GM13976 (cell line): ENCODE measurements around the gene QPRT.
"Not testable (repeated sequence)": the region's sequence is repeated elsewhere in the genome, so short reads cannot be mapped to it uniquely, and the experiment has no call there.

Experiments
- DNase-seq: peaks from one replicate; pipeline ENCODE4 v3.0.0; 2012; ENCODE audit warnings: low spot score
- in situ Hi-C: fragments of 300-500 bp; cut with MboI; formaldehyde crosslinking; loops from one replicate; pipeline ENCODE4 v1.12.0; 2022; ENCODE audit warnings: low sequenced_read_pairs, mixed read lengths, inconsistent platforms; ENCODE audit not compliant: unreplicated experiment
- TF ChIP-seq, protein P1 (sequence below): IDR thresholded peaks from 2 replicates; pipeline ENCODE4 v1.5.1; 2012; ENCODE audit warnings: borderline replicate concordance, mild to moderate bottlenecking; ENCODE audit not compliant: insufficient read depth; ENCODE audit errors: extremely low read depth, missing control alignments, control extremely low read depth

QPRT gene

DNA sequence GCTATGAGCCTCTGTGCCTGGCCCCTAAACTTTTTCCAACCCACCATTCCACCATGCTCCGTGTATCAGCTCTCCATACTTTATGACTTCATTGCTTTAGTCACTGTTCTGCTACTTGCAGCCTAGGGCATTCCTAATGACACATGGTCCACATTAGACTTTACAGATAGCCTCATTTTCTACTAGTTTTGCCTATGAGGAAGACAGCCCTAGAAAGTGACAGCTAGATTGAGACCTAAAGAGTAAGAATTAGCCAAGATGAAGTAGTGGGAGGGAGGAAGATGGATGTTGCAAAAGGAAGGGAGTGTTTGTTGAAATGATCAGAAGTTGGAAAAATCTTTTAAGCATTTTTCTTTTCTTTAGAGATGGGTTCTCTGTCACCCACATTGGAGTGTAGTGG, 55.8 kb downstream of the QPRT start:
- no peak for DNase-seq
- in situ Hi-C loops: no loop called here

DNA sequence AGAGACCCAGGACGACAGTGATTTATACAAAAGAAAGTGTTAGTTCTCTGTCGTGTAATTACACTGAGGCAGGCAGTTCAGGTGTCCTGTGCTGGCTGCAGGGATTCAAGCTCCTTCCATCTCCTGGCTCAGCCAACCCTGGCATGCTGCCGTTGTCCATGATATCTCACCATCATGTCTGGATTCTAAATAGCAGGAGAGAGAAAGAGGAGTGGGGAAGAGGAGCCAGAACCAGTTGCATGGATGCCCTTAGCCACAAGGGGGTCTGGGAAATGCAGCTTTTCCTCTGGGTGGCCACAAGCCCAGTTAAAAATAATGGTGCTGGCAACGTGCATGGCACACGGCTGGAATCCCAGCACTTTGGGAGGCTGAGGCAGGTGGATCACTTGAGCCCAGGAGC, 57.1 kb downstream of the QPRT start:
- in situ Hi-C loops: no loop called here
- TF ChIP-seq, protein P1, sequence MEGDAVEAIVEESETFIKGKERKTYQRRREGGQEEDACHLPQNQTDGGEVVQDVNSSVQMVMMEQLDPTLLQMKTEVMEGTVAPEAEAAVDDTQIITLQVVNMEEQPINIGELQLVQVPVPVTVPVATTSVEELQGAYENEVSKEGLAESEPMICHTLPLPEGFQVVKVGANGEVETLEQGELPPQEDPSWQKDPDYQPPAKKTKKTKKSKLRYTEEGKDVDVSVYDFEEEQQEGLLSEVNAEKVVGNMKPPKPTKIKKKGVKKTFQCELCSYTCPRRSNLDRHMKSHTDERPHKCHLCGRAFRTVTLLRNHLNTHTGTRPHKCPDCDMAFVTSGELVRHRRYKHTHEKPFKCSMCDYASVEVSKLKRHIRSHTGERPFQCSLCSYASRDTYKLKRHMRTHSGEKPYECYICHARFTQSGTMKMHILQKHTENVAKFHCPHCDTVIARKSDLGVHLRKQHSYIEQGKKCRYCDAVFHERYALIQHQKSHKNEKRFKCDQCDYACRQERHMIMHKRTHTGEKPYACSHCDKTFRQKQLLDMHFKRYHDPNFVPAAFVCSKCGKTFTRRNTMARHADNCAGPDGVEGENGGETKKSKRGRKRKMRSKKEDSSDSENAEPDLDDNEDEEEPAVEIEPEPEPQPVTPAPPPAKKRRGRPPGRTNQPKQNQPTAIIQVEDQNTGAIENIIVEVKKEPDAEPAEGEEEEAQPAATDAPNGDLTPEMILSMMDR: no peak
- DNase-seq: no peak

More for the DNA sequence above, 55.8 kb downstream of the QPRT start:
- TF ChIP-seq, protein P1: no peak

DNA sequence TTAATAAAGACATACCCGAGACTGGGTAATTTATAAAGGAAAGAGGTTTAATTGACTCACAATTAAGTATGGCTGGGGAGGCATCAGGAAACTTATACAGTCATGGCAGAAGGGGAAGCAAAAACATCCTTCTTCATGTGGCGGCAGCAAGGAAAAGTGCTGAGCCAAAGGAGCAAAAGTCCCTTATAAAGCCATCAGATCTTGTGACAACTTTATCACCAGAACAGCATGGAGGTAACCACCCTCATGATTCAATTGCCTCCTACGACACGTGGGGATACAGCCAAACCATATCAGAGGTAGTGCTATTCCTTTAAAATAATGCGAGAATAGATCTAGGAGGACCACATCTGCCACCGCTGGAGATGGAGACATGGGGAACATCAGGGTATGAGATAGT, 57.8 kb downstream of the QPRT start:
- DNase-seq: no peak
- TF ChIP-seq, protein P1: no peak
- in situ Hi-C loops: no loop called here

DNA sequence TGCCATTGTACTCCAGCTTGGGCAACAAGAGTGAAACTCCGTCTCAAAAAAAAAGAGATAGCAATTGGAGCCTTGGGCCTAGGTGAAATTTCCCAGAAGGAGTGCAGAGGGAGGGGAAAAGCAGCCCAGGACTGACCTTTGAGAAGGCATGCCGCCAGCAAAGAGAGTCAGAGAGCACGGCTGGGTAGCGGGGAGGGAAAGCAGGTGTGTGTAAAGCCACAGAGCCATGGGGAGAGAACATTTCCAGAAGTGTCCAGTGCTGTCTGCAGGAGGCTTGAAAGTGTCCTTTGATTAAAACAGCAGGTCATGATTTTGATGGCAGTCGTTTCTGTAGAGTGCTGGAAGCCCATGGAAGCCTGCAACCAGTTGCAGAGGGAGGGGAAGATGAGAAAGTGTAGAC, 58.7 kb downstream of the QPRT start:
- in situ Hi-C loops: no loop called here
- TF ChIP-seq, protein P1: no peak
- DNase-seq: no peak

DNA sequence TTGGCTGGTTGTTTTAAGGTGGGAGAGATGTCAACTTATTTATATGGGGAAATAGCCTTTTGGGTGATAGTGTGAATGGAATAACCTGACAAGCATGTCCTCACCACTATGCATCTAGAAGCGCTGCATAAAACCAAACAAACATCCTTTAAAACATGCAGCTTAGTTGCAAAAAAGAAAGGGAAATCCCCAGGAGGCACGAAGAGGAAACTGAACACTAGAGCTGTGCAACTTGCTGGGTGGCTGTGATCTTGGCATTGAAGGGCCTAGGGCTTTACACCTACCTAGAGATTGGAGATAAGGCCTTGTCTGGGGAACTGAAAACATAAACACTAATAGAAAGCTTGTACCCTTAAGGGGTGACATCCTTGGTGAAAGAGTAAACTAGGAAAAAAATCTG, 59.5 kb downstream of the QPRT start:
- in situ Hi-C loops: no loop called here
- DNase-seq: peak; percentile 66
- TF ChIP-seq, protein P1: no peak

DNA sequence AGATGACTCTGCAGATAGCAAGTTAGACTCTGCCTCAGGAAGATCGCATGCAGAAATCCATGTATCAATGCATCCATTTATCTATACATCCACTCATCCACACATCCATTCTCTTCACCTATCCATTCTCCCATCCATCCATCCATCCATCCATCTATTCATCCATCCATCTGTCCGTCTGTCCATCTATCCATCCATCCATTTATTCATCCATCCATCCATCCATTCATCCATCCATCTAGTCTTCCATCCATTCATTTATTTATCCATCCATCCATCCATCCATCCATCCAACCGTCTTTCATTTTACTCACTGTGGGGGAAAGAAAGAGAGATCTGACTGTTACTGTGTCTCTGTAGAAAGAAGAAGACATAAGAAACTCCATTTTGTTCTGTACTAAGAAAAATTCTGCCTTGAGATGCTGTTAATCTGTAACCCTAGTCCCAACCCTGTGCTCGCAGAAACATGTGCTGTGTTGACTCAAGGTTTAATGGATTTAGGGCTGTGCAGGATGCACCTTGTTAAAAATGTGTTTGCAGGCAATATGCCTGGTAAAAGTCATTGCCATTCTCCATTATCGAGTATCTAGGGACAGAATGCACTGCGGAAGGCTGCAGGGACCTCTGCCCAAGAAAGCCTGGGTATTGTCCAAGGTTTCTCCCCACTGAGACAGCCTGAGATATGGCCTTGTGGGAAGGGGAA, 61.1 kb downstream of the QPRT start:
- in situ Hi-C loops, DNase-seq: not testable (repeated sequence)

DNA sequence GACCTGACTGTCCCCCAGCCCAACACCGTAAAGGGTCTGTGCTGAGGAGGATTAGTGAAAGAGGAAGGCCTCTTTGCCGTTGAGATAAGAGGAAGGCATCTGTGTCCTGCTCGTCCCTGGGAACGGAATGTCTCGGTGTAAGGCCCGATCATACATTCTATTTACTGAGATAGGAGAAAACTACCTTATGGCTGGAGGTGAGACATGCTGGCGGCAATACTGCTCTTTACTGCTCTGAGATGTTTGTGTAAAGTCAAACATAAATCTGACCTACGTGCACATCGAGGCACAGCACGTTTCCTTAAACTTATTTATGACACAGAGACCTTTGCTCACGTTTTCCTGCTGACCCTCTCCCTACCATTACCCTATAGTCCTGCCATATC, 61.6 kb downstream of the QPRT start:
- DNase-seq, in situ Hi-C loops: not testable (repeated sequence)
